GM19043 (cell line): ENCODE results near the gene EYS.

ENCODE experiments used
- ATAC-seq: cut with Tn5 transposase; IDR thresholded peaks from one replicate; pipeline ENCODE4 v1.9.1; 2021; ENCODE audit warnings: low read depth; ENCODE audit not compliant: unreplicated experiment

The EYS gene

DNA sequence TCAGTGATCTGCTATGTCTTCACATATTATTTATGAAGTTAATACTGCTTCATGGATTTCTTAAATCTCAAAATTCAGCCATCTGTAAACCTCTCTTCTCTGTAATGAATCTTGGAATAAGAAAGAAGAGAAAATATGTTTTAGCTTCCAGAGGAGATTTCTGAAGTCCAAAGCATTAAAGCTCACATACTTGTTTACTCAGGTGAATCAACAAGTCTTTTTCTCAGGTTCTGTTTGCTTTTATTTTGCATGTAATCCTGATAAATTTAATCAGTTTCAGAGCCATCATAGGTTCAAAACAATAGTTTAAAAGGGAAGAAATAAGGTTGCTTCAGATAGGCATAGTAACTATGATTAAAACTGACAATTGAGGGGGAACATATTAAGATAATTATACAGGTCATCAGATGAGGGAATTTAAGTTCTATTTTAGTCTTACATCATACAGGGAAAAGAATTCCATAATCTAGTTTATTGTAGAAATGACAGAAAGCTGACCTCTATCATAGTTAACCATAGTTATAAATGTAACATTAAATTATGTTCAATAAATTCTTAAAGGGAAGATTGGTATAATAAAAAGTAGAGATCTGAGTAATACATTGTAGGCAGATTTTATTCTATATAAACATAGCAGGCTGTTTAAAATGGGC is 716.2 kb downstream of the EYS start:
- ATAC-seq: no peak

DNA sequence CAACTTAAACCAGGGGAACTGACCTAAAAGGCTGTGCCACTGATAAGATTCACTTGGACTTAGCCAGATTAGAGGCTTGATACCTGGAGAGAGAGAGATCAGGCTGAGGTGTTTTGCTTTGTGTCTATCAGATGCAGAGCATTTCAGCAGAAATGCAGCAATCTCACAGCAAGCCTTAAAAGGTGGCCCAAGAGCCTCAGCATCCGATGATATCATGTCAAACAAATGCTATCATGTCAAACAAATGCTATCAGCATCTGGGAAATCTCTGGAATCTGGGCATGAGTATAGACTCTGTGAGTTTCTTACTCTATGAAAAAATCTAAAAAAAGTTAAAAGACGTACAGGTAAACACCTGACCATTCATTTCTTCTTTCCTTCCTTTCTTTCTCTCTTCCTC is 718.9 kb downstream of the EYS start:
- ATAC-seq: no peak

DNA sequence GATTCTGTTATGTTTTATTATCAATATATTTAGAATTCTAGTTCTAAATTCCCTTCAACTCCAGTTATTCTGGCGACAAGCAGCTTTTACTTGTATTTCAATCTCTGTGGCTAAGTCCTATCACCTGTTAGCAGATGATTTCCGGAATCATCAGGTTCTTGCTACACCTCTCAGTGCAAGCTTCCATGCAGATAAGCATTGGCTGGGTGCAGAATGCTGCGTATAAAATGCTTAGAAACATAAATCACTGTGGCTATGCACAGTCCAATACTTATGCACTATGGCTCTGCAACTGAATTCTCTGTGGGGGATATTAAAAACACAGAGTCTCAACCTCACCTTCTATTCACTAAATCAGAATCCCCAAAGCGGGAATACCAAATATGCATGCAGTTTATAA is 720.0 kb downstream of the EYS start:
- ATAC-seq: no peak

- no peak for ATAC-seq
These were observed 721.3 kb downstream of the EYS start for GRCh38 chr6:64985726-64986125.

DNA sequence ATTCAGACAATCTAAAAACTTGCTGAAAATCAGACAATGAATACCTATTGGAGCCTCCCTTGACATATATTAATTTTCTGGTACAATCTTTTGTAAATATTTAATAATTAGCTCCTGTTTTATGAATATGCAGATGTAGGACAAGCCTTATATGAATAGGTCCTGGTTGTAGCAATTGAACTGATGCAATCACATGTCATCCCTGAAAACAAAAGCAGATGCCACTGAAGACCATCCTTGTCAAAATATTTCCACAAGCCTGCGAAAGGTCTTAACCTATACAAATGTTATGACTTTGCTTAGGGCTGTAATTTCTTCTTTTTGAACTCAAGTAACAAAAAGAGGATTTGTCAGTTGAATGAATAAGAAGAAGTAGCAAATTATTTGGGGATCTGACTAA is 722.1 kb downstream of the EYS start:
- ATAC-seq: no peak

DNA sequence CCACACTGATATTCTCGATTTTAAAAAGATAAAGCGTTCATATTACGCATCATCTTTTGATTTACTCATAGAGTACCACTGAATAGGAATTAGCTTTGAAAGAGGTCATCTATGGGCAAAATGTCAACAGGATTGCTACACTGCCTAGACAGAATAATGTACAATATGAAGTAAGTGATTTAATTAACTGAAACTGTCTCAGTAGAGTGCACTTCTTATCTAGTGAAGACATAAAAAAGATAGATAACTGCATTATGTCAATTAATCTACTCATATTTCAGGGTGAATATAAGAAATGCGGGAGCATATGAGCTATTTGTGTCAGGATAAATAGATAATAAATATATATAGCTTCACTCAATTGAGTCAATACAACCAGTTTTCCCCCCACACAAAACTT is 723.9 kb downstream of the EYS start:
- ATAC-seq: no peak

DNA sequence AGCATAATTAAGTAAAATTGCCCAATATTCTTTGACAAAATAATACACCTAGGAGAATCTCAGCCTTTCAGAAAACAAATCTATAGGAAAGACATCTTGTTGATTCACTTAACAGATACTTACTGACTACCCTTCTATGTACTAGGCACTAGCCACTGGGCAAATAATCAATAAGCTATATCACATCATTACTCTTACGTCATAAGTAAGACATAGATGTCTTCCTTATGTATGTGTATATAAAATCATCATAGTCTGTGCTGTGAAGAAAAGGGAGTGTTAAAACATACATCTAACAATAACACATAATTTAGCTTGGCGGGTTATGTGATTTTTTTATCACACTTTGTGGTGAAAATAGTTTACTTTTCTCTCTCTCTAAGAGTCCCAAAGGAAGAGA is 733.9 kb downstream of the EYS start:
- ATAC-seq: no peak

- no peak for ATAC-seq
These were observed 737.9 kb downstream of the EYS start for GRCh38 chr6:64969139-64969538.

GRCh38 chr6:64955435-64955848 is 751.6 kb downstream of the EYS start:
- ATAC-seq: no peak

DNA sequence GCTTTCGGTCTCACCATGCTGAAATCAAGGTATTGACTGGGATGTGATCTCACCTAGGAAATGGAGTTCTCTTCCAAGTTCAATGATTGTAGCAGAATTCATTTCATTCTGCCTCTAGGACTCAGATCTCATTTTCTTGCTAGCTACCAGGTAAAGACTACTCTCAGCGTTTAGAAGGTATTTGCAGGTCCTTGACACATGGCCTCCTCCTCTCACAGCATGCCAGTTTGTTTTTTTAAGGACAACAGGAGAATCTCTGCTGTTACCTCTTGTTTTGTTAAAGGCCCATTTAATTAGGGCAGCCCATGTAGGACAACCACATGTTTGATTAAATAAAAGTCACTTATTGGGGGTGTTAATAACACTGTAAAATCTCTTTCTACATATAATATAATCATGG is 757.8 kb downstream of the EYS start:
- ATAC-seq: no peak

DNA sequence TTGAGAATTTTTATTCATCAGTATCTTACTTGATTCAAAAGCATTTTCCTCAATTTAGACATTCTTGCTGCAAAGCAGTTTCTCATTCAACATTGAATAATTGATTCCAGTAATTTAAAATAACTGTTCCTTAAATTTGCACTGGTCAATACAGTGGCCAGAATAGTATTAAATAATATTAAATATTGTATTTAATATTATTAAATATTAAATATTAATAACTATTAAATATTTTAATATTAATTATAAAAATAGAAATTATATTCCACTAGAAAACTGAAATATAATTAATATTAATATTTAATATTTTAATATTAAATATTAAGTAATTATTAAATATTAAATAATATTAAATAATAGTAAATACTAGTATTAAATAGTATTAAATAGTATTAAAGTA is 758.8 kb downstream of the EYS start:
- no peak for ATAC-seq

DNA sequence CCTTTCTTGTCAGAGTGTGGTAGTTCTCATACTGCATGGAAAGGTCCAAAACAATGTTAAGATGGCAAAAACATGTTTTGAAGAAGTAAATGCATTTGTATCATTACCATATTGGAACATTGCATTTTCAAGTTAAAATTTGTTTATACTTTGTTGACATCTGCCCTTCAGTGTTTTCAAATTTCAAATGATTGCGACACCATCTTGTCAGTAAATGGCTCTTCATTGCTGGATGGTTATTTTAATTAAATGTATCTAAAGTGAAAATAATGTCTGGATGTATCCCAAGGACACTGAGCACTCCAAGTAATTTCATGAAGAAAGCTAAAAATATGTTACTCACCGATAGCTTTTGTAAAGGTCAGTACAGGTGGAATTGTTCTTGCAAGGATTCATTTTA is 761.6 kb downstream of the EYS start:
- no peak for ATAC-seq

DNA sequence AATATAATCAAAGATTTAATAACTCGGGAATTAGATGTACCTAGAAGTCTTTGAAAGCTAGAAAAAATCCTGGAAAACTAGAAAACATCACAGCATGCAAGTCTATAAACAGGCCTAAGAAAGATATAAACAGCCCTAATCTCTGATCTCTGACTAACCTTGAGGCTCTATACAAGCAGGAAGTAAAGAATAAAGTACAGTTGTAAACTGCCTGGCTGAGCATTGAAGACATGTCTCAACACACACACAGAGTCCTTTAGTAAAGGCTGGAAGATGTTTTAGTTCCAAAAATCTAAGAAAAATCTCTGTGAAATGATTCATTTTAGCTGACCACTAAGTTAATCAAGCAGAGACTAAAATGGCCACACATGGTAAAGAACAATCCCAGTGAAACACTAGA is 774.5 kb downstream of the EYS start:
- ATAC-seq: no peak

- ATAC-seq: no peak
These were observed 776.3 kb downstream of the EYS start for GRCh38 chr6:64930681-64931080.

DNA sequence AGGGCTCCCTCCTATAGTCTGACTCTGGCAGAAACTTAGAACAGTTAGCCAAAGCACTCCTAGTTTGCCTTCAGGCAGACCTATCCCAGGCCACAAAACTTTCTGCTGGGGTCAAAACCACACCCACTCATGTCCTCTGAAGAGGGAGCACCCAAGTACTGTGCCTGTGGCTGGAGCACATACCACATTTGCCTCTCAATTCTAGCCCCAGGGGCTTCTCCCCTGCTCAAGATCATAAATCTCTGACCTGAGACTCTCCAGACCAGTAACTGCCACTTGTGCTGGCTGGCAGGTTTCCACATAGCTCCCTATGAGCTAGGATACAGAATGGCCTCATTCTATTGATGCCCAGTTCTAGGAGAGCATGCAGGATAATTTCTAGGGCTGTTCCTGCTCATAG is 781.0 kb downstream of the EYS start:
- ATAC-seq: no peak

- ATAC-seq: no peak
These were observed 786.8 kb downstream of the EYS start for GRCh38 chr6:64920257-64920656.

DNA sequence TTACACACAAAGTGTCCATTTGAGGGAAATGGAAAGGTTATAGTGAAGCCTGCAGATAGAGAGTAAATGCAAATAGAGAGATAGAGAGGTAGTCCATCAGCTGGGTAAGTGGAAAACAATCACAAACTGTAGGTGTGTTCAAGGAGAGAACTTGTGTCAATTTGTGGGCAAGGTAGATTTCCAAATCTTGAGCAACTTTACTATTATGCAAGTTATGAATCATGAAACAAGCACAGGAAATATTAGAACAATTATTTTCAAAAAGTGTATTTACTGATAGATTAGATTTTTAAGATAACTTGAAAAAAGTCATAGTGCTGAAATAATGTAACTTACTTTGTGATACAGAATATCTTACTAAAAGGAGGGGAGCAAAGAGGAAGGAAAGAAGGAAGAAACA is 792.9 kb downstream of the EYS start:
- ATAC-seq: no peak

DNA sequence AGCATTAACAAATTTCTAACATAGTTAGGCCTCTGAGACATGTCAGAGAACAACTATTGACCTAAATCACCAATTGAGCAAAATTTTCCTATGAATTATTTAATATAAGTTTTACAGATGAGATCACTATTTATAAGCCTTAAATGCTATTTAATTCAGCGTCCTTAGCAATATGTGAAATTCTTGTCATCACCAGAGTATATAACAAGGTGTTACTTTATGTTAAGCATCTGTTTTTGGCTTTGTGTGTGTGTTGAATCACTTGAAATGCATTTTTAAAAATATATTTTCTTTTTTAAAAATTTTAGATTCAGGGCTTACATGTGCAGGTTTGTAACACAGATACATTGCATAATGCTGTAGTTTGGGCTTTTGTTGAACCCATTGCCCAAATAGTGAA is 794.1 kb downstream of the EYS start:
- no peak for ATAC-seq

- no peak for ATAC-seq
These were observed 798.9 kb downstream of the EYS start for GRCh38 chr6:64908104-64908503.

GRCh38 chr6:64904616-64905015 is 802.4 kb downstream of the EYS start:
- no peak for ATAC-seq

- ATAC-seq: no peak
These were observed 804.4 kb downstream of the EYS start for GRCh38 chr6:64902596-64902995.

GRCh38 chr6:64896939-64897338 is 810.1 kb downstream of the EYS start:
- no peak for ATAC-seq

DNA sequence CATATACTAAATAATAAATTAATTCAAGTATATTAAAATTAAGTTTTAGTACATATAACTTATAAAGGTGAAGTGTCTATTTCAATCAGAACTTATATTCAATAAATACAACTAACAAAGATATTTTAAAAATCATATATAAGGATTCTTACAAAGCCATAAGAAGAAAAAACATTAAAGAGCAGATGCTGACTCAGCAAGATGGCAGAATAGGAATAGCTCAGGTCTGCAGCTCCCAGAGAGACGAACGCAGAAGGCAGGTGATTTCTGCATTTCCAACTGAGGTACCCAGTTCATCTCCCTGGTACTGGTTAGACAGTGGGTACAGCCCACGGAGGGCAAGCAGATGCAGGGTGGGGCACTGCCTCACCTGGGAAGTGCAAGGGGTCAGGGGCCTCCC is 811.1 kb downstream of the EYS start:
- no peak for ATAC-seq
